PC-9 (cell line): ENCODE results near the gene SH3RF1. TPM values are rescaled to one million over a fixed set of nuclear protein-coding genes. Genes with fewer than 3 reads are reported as not detected.
A peak's percentile ranks its signal among the peaks of the same experiment; 100 is the strongest.

Experiments used
- BruUV-seq: library from RNA; stranded (reverse); fragments of 400-500 nt; replicated peaks from 2 replicates; lab custom pipeline; 2021; lab: Mats Ljungman, UMichigan
- CTCF ChIA-PET: fragments of 300-600 bp; sonication (Branson Sonifier 250); formaldehyde crosslinking; loops from one replicate; lab custom pipeline; 2022; ENCODE audit warnings: antibody characterized with exemption; lab: Charles Lee
- POLR2A ChIA-PET: fragments of 300-600 bp; sonication (Branson Sonifier 250); formaldehyde crosslinking; loops from one replicate; lab custom pipeline; 2022; ENCODE audit warnings: antibody characterized with exemption; ENCODE audit not compliant: unreplicated experiment; lab: Charles Lee
- DNase-seq, 2 experiments: peaks; one replicate each; pipeline versions ENCODE4 v3.0.0 to v3.0.0-alpha.2; 2015 to 2022; ENCODE audit warnings: mixed read lengths in 1 of 2
- H2AFZ ChIP-seq: fragments of 200-600 bp; sonication (generic); 2 replicates; pipeline ENCODE4 v1.8.1; 2017; ENCODE audit warnings: antibody characterized with exemption
- H3F3A ChIP-seq: fragments of 200-600 bp; sonication (generic); 2 replicates; pipeline ENCODE4 v1.8.1; 2017; ENCODE audit warnings: antibody characterized with exemption, mild to moderate bottlenecking, low read depth; ENCODE audit not compliant: insufficient read depth
- H3K27ac ChIP-seq: fragments of 200-600 bp; sonication (generic); 2 replicates; pipeline ENCODE4 v1.6.1; 2016; ENCODE audit warnings: mixed run types
- H3K27me3 ChIP-seq: fragments of 200-600 bp; sonication (generic); 2 replicates; pipeline ENCODE4 v1.6.1; 2016; ENCODE audit warnings: low read depth, mixed run types; ENCODE audit not compliant: insufficient read depth
- H3K36me3 ChIP-seq: fragments of 200-600 bp; sonication (generic); 2 replicates; pipeline ENCODE4 v1.6.1; 2016; ENCODE audit warnings: low read depth, mixed run types
- H3K4me1 ChIP-seq: fragments of 200-600 bp; sonication (generic); replicated peaks from 2 replicates; pipeline ENCODE4 v1.6.1; 2016; ENCODE audit warnings: mixed run types; ENCODE audit not compliant: insufficient read depth
- H3K4me2 ChIP-seq: fragments of 200-600 bp; sonication (generic); 2 replicates; pipeline ENCODE4 v1.6.1; 2017; ENCODE audit warnings: mixed run types
- H3K4me3 ChIP-seq: fragments of 200-600 bp; sonication (generic); 2 replicates; pipeline ENCODE4 v1.6.1; 2016; ENCODE audit warnings: mixed run types
- H3K79me2 ChIP-seq: fragments of 200-600 bp; sonication (generic); 2 replicates; pipeline ENCODE4 v1.6.1; 2017; ENCODE audit warnings: low read depth, mixed run types
- H3K9me2 ChIP-seq: fragments of 200-600 bp; sonication (generic); 2 replicates; pipeline ENCODE4 v1.8.1; 2017; ENCODE audit warnings: mild to moderate bottlenecking; ENCODE audit not compliant: insufficient read depth
- H3K9me3 ChIP-seq: fragments of 200-600 bp; sonication (generic); 2 replicates; pipeline ENCODE4 v1.8.1; 2016; ENCODE audit warnings: low read depth; ENCODE audit not compliant: insufficient read depth
- H4K20me1 ChIP-seq: fragments of 200-600 bp; sonication (generic); 2 replicates; pipeline ENCODE4 v1.8.1; 2017; ENCODE audit not compliant: insufficient read depth
- CTCF ChIP-seq: fragments of 200-600 bp; sonication (generic); conservative IDR thresholded peaks from 2 replicates; pipeline ENCODE4 v1.6.1; 2017; ENCODE audit warnings: mixed run types, antibody characterized with exemption, mild to moderate bottlenecking, moderate library complexity
- EZH2 ChIP-seq: fragments of 200-600 bp; sonication (generic); IDR thresholded peaks from 2 replicates; pipeline ENCODE4 v1.8.0; 2017; ENCODE audit warnings: antibody characterized with exemption, low read depth
- intact Hi-C: fragments of 100-400 bp; cut with micrococcal nuclease; formaldehyde crosslinking; loops from one replicate; pipeline ENCODE4 v1.10.0; 2022; ENCODE audit not compliant: unreplicated experiment
- total RNA-seq: library from RNA; stranded (reverse); gene quantifications from 2 replicates; pipeline ENCODE4 v1.2.3, GENCODE V29; 2021

Gene SH3RF1
- total RNA-seq, 1 experiment from 2014 or later, result 26.4 TPM

- H4K20me1 ChIP-seq, result no peaks in the 10 kb centered on the region
- DNase-seq, result peak; percentile 60 to 90
- H3K36me3 ChIP-seq, result no peaks in the 10 kb centered on the region; the same call in 1 of the 2 replicates
- ChIA-PET POLR2A (interaction anchor here (0.8 to 1.0 kb wide), 3 partner anchors 13 to 19 kb away, joined by 5 to 6 read pairs (median 5); no protein-coding TSS in a partner anchor), CTCF (interaction anchor here (0.7 kb wide), 1 partner anchor 16 kb away, joined by 3 read pairs; no protein-coding TSS in a partner anchor)
- no peaks in the 10 kb centered on the region for H3K9me3 ChIP-seq
- H3K79me2 ChIP-seq, result peaks cover 94% of the 10 kb centered on the region
- intact Hi-C loops, result loop anchor here (1.0 to 2.0 kb wide), 3 partner anchors 15 to 181 kb away; no protein-coding TSS in a partner anchor
- H3K9me2 ChIP-seq, result no peaks in the 10 kb centered on the region
- H3K27me3 ChIP-seq, result no peaks in the 10 kb centered on the region
- H3F3A ChIP-seq, result peaks cover 16% of the 10 kb centered on the region
- H2AFZ ChIP-seq, result no peak overlapping the region
- H3K4me2 ChIP-seq, result peak overlapping the region; percentile 62
- BruUV-seq, result no TSS peak
- peak overlapping the region; percentile 81 for H3K27ac ChIP-seq
- TF ChIP-seq EZH2, result no peak
- TF ChIP-seq CTCF, result no peak
- peaks cover 54% of the 10 kb centered on the region for H3K4me1 ChIP-seq
- H3K4me3 ChIP-seq, result peak overlapping the region; percentile 22; the same call in 1 of the 2 replicates
Observed at GRCh38 chr4:169251291-169252235, 19.2 kb downstream of the SH3RF1 start.

- no peaks in the 10 kb centered on the region for H3K9me3 ChIP-seq
- H3K27me3 ChIP-seq, result no peaks in the 10 kb centered on the region
- no peak for TF ChIP-seq EZH2
- no peak for TF ChIP-seq CTCF
- no peaks in the 10 kb centered on the region for H4K20me1 ChIP-seq
- H3K4me2 ChIP-seq, result peak overlapping the region; percentile 62
- ChIA-PET CTCF (interaction anchor here (0.7 kb wide), 1 partner anchor 16 kb away, joined by 3 read pairs; no protein-coding TSS in a partner anchor), POLR2A (interaction anchor here (0.9 kb wide), 1 partner anchor 14 kb away, joined by 6 read pairs; no protein-coding TSS in a partner anchor)
- DNase-seq, result no peak
- H3K4me1 ChIP-seq, result peaks cover 54% of the 10 kb centered on the region
- no peaks in the 10 kb centered on the region; the same call in 1 of the 2 replicates for H3K36me3 ChIP-seq
- no TSS peak for BruUV-seq
- peak overlapping the region; percentile 81 for H3K27ac ChIP-seq
- 0 out of 2 replicates have a peak overlapping the region, but pooled peaks have one; percentile 9 for H3K4me3 ChIP-seq
- intact Hi-C loops, result loop anchor here (1.0 to 2.0 kb wide), 3 partner anchors 14 to 180 kb away; no protein-coding TSS in a partner anchor
- peaks cover 16% of the 10 kb centered on the region for H3F3A ChIP-seq
- H2AFZ ChIP-seq, result no peak overlapping the region
- H3K79me2 ChIP-seq, result peaks cover 94% of the 10 kb centered on the region
- no peaks in the 10 kb centered on the region for H3K9me2 ChIP-seq
Observed at GRCh38 chr4:169250796-169251195, 20.0 kb downstream of the SH3RF1 start.

DNA sequence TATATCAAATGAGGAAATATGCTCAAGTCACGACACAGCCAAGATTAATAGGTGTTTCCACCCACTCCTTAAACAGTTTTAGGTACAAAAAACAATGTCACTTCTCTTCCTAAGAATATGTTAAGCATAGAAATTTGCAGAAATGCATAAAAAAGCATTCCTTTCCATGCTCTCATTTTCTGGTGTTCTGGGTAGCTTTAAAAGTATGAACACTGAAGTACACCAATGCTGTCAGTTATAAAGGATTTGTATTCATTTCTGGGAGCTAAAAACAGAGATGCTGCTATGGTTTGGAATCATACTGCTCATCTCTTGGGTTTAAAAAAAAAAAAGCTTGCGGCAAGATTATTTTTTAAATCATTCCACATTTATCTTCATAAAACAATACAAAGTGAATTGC is 20.8 kb downstream of the SH3RF1 start:
- H3K36me3 ChIP-seq, result no peaks in the 10 kb centered on the region; the same call in 1 of the 2 replicates
- H3K79me2 ChIP-seq, result peaks cover 94% of the 10 kb centered on the region
- peaks cover 16% of the 10 kb centered on the region for H3F3A ChIP-seq
- no peaks in the 10 kb centered on the region for H4K20me1 ChIP-seq
- no peak overlapping the region for H3K4me2 ChIP-seq
- DNase-seq, result no peak
- intact Hi-C loops, result loop anchor here (2.0 kb wide), 1 partner anchor 13 kb away; no protein-coding TSS in a partner anchor
- H3K27ac ChIP-seq, result no peak overlapping the region
- H2AFZ ChIP-seq, result no peak overlapping the region
- CTCF ChIA-PET, result no interaction called here
- POLR2A ChIA-PET, result no interaction called here
- H3K4me3 ChIP-seq, result no peak overlapping the region
- BruUV-seq, result no TSS peak
- no peaks in the 10 kb centered on the region for H3K9me3 ChIP-seq
- no peaks in the 10 kb centered on the region for H3K27me3 ChIP-seq
- no peak for TF ChIP-seq EZH2
- TF ChIP-seq CTCF, result no peak
- H3K4me1 ChIP-seq, result peaks cover 54% of the 10 kb centered on the region
- no peaks in the 10 kb centered on the region for H3K9me2 ChIP-seq
